Natural killer cell (primary cell): ENCODE measurements around the gene ITPR1. TPM values are rescaled to one million over a fixed set of nuclear protein-coding genes. Genes with fewer than 3 reads are reported as not detected.

Experiments
- ATAC-seq, 3 donors: fragments of 150-1000 bp in 2 of 3; fragments of 200-7000 bp in 1 of 3; cut with Tn5 transposase; 1 replicate in 1 of 3; 2 replicates in 2 of 3; pipeline ENCODE4 v1.10.0; 2021; ENCODE audit warnings: mild to moderate bottlenecking in 2 of 3, moderate library complexity in 2 of 3
- DNase-seq, 2 donors: peaks; one replicate each; pipeline versions ENCODE4 v3.0.0 to v3.0.0-alpha.2; 2013 to 2021; ENCODE audit warnings: mixed read lengths in 1 of 2
- H3K27ac ChIP-seq: one replicate; pipeline ENCODE4 v1.5.1; 2013; ENCODE audit warnings: mild to moderate bottlenecking, low read length
- H3K27me3 ChIP-seq: one replicate; pipeline ENCODE4 v1.6.1; 2013; ENCODE audit warnings: low read length; ENCODE audit not compliant: control insufficient read depth, insufficient read depth
- H3K36me3 ChIP-seq: one replicate; pipeline ENCODE4 v1.6.1; 2013; ENCODE audit warnings: low read length; ENCODE audit not compliant: control insufficient read depth, insufficient read depth
- H3K4me1 ChIP-seq: one replicate; pipeline ENCODE4 v1.6.1; 2013; ENCODE audit warnings: low read length; ENCODE audit not compliant: control insufficient read depth, insufficient read depth
- H3K4me3 ChIP-seq: one replicate; pipeline ENCODE4 v1.5.1; 2013; ENCODE audit warnings: low read length
- H3K9me3 ChIP-seq: one replicate; pipeline ENCODE4 v1.6.1; 2013; ENCODE audit warnings: low read length; ENCODE audit not compliant: control insufficient read depth, insufficient read depth
- H3K27ac Mint-ChIP-seq, 2 donors: one replicate each; pipeline ENCODE4 v1.8.0; 2022; ENCODE audit warnings: mild to moderate bottlenecking in 2 of 2, mixed read lengths in 2 of 2, moderate library complexity in 1 of 2
- H3K27me3 Mint-ChIP-seq, 2 donors: one replicate each; pipeline ENCODE4 v1.8.0; 2022; ENCODE audit warnings: low read depth in 2 of 2, mixed read lengths in 2 of 2
- H3K36me3 Mint-ChIP-seq: one replicate; pipeline ENCODE4 v1.8.0; 2022; ENCODE audit warnings: mixed read lengths
- H3K4me1 Mint-ChIP-seq, 2 donors: one replicate each; pipeline ENCODE4 v1.8.0; 2022; ENCODE audit warnings: mixed read lengths in 2 of 2
- H3K4me3 Mint-ChIP-seq: one replicate; pipeline ENCODE4 v1.8.0; 2022; ENCODE audit warnings: mild to moderate bottlenecking, moderate library complexity, mixed read lengths
- H3K9me3 Mint-ChIP-seq, 2 donors: one replicate each; pipeline ENCODE4 v1.8.0; 2022; ENCODE audit warnings: mixed read lengths in 2 of 2
- WGBS: methylation state at CpG from one replicate; pipeline ENCODE4 v1.1.7; 2013; ENCODE audit warnings: missing lambda C conversion rate; ENCODE audit not compliant: insufficient coverage; 5-methylcytosine and 5-hydroxymethylcytosine counted together
- intact Hi-C: fragments of 100-400 bp; cut with micrococcal nuclease; formaldehyde crosslinking; loops from one replicate; pipeline ENCODE4 v1.14.2; 2022
- total RNA-seq, 4 donors: library from RNA; stranded (reverse); fragments of 120-200 nt in 1 of 4; gene quantifications; one replicate each; pipeline versions ENCODE4 v1.2.3 to v1.2.4, GENCODE V29; 2013 to 2022
- TF ChIP-seq, protein P1 (sequence below): fragments of 200-600 bp; IDR thresholded peaks from one replicate; pipeline ENCODE4 v1.8.0; 2022; ENCODE audit warnings: antibody characterized with exemption

The ITPR1 gene
- total RNA-seq, 3 donors from 2014 or later (not counting 1 experiment from before 2014, with no cell fraction given) = 86.7 to 123 (median 94.8) TPM

- Histone ChIP-seq H3K4me3 (no peak overlapping the region), H3K36me3 (no peaks in the 10 kb centered on the region), H3K27me3 (no peaks in the 10 kb centered on the region), H3K9me3 (no peaks in the 10 kb centered on the region), H3K27ac (no peak overlapping the region), H3K4me1 (peaks cover 24% of the 10 kb centered on the region)
- peak overlapping the region in 1 of 2 donors; percentile 92 for H3K27ac Mint-ChIP-seq
- intact Hi-C loops = loop anchor here (10.0 kb wide), 1 partner anchor 1321 kb away; the partner anchor contains the start of gene CRBN
- peaks cover 10% of the 10 kb centered on the region for H3K36me3 Mint-ChIP-seq
- 77% methylated on average over 2 of the region's 3 CpGs for WGBS
- no peak for ATAC-seq
- H3K4me1 Mint-ChIP-seq = peaks cover 41 to 51% of the 10 kb centered on the region in 2 donors
- H3K4me3 Mint-ChIP-seq = no peak overlapping the region
- H3K9me3 Mint-ChIP-seq = no peaks in the 10 kb centered on the region
- no peaks in the 10 kb centered on the region for H3K27me3 Mint-ChIP-seq
- TF ChIP-seq, protein P1, sequence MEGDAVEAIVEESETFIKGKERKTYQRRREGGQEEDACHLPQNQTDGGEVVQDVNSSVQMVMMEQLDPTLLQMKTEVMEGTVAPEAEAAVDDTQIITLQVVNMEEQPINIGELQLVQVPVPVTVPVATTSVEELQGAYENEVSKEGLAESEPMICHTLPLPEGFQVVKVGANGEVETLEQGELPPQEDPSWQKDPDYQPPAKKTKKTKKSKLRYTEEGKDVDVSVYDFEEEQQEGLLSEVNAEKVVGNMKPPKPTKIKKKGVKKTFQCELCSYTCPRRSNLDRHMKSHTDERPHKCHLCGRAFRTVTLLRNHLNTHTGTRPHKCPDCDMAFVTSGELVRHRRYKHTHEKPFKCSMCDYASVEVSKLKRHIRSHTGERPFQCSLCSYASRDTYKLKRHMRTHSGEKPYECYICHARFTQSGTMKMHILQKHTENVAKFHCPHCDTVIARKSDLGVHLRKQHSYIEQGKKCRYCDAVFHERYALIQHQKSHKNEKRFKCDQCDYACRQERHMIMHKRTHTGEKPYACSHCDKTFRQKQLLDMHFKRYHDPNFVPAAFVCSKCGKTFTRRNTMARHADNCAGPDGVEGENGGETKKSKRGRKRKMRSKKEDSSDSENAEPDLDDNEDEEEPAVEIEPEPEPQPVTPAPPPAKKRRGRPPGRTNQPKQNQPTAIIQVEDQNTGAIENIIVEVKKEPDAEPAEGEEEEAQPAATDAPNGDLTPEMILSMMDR = no peak
- DNase-seq = no peak
These were observed 2.9 kb downstream of the ITPR1 start for GRCh38 chr3:4496087-4496452.

GRCh38 chr3:4497005-4497692 is 4.0 kb downstream of the ITPR1 start:
- WGBS = 75% methylated on average over 4 of the region's 5 CpGs
- TF ChIP-seq, protein P1 = no peak
- DNase-seq (no peak), ATAC-seq (no peak)
- Histone ChIP-seq H3K4me3 (no peak overlapping the region), H3K36me3 (no peaks in the 10 kb centered on the region), H3K27ac (no peak overlapping the region), H3K9me3 (no peaks in the 10 kb centered on the region), H3K27me3 (no peaks in the 10 kb centered on the region), H3K4me1 (peaks cover 19% of the 10 kb centered on the region)
- Mint-ChIP-seq H3K4me1 (peaks cover 41 to 47% of the 10 kb centered on the region in 2 donors), H3K9me3 (no peaks in the 10 kb centered on the region), H3K27ac (no peak overlapping the region), H3K4me3 (no peak overlapping the region), H3K36me3 (peaks cover 10% of the 10 kb centered on the region), H3K27me3 (no peaks in the 10 kb centered on the region)
- intact Hi-C loops = loop anchor here (10.0 kb wide), 1 partner anchor 1322 kb away; the partner anchor contains the start of gene CRBN

GRCh38 chr3:4497843-4498324 is 4.7 kb downstream of the ITPR1 start:
- Histone ChIP-seq H3K9me3 (no peaks in the 10 kb centered on the region), H3K36me3 (no peaks in the 10 kb centered on the region), H3K27me3 (no peaks in the 10 kb centered on the region), H3K4me3 (no peak overlapping the region), H3K27ac (no peak overlapping the region), H3K4me1 (peaks cover 15% of the 10 kb centered on the region)
- TF ChIP-seq, protein P1 = no peak
- H3K27ac Mint-ChIP-seq = no peak overlapping the region
- no peak for DNase-seq
- H3K27me3 Mint-ChIP-seq = no peaks in the 10 kb centered on the region
- peaks cover 41 to 44% of the 10 kb centered on the region in 2 donors for H3K4me1 Mint-ChIP-seq
- H3K36me3 Mint-ChIP-seq = peaks cover 10% of the 10 kb centered on the region
- 85% methylated on average over 1 of the region's 1 CpG for WGBS
- H3K9me3 Mint-ChIP-seq = no peaks in the 10 kb centered on the region
- H3K4me3 Mint-ChIP-seq = no peak overlapping the region
- intact Hi-C loops = loop anchor here (10.0 kb wide), 1 partner anchor 1323 kb away; the partner anchor contains the start of gene CRBN
- no peak for ATAC-seq
